Astrocyte (in vitro differentiated cells and primary cell): ENCODE data around the gene AFG1L. TPM values are rescaled to one million over a fixed set of nuclear protein-coding genes. Genes with fewer than 3 reads are reported as not detected.

Source experiments
- DNase-seq: peaks from one replicate; pipeline ENCODE4 v3.0.0-alpha.2; 2010; ENCODE audit warnings: low read depth
- FAIRE-seq: peaks from 2 replicates; lab custom pipeline; 2011; peaks lifted over from hg19 to GRCh38; lab: Jason Lieb, UNC
- H2AFZ ChIP-seq: 2 replicates; pipeline ENCODE4 v1.6.0; 2012; ENCODE audit warnings: low read depth, low read length, inconsistent platforms
- H3K27ac ChIP-seq: 2 replicates; pipeline ENCODE4 v1.5.1; 2011; ENCODE audit warnings: low read depth, low read length, inconsistent platforms
- H3K27me3 ChIP-seq: 2 replicates; pipeline ENCODE4 v1.6.0; 2011; ENCODE audit warnings: low read length, inconsistent platforms; ENCODE audit not compliant: insufficient read depth
- H3K36me3 ChIP-seq: 2 replicates; pipeline ENCODE4 v1.5.1; 2011; ENCODE audit warnings: low read length, inconsistent platforms; ENCODE audit not compliant: insufficient read depth
- H3K4me1 ChIP-seq: 2 replicates; pipeline ENCODE4 v1.5.1; 2011; ENCODE audit warnings: low read length, inconsistent platforms; ENCODE audit not compliant: insufficient read depth
- H3K4me2 ChIP-seq: 2 replicates; pipeline ENCODE4 v1.6.0; 2012; ENCODE audit warnings: low read length, inconsistent platforms
- H3K4me3 ChIP-seq: 2 replicates; pipeline ENCODE4 v1.5.1; 2011; ENCODE audit warnings: low read depth, mild to moderate bottlenecking, low read length, inconsistent platforms; ENCODE audit not compliant: insufficient read depth
- H3K79me2 ChIP-seq: 2 replicates; pipeline ENCODE4 v1.6.0; 2012; ENCODE audit warnings: mild to moderate bottlenecking, low read length, inconsistent platforms; ENCODE audit not compliant: insufficient read depth
- H3K9ac ChIP-seq: 2 replicates; pipeline ENCODE4 v1.6.0; 2012; ENCODE audit warnings: mild to moderate bottlenecking, low read length, inconsistent platforms
- H3K9me3 ChIP-seq: 2 replicates; pipeline ENCODE4 v1.5.1; 2012; ENCODE audit warnings: low read depth, mild to moderate bottlenecking, low read length, inconsistent platforms; ENCODE audit not compliant: insufficient read depth
- H4K20me1 ChIP-seq: 2 replicates; pipeline ENCODE4 v1.6.0; 2012; ENCODE audit warnings: low read length, inconsistent platforms; ENCODE audit not compliant: insufficient read depth
- H3K27ac Mint-ChIP-seq: one replicate; pipeline ENCODE4 v1.8.0; 2021; ENCODE audit warnings: mild to moderate bottlenecking, mixed read lengths; ENCODE audit not compliant: unreplicated experiment
- H3K27me3 Mint-ChIP-seq: one replicate; pipeline ENCODE4 v1.8.0; 2021; ENCODE audit warnings: low read depth, mixed read lengths; ENCODE audit not compliant: unreplicated experiment
- H3K36me3 Mint-ChIP-seq: one replicate; pipeline ENCODE4 v1.8.0; 2021; ENCODE audit warnings: low read depth, mixed read lengths; ENCODE audit not compliant: unreplicated experiment
- H3K4me1 Mint-ChIP-seq: one replicate; pipeline ENCODE4 v1.8.0; 2021; ENCODE audit warnings: low read depth, mixed read lengths; ENCODE audit not compliant: unreplicated experiment
- H3K4me3 Mint-ChIP-seq: one replicate; pipeline ENCODE4 v1.8.0; 2021; ENCODE audit warnings: mild to moderate bottlenecking, moderate library complexity, mixed read lengths; ENCODE audit not compliant: unreplicated experiment
- H3K9me3 Mint-ChIP-seq: one replicate; pipeline ENCODE4 v1.8.0; 2021; ENCODE audit warnings: mild to moderate bottlenecking, mixed read lengths; ENCODE audit not compliant: unreplicated experiment
- CTCF ChIP-seq: IDR thresholded peaks from 2 replicates; pipeline ENCODE4 v1.5.1; 2011; ENCODE audit warnings: low read depth, mild to moderate bottlenecking, inconsistent platforms, low read length, moderate library complexity; ENCODE audit not compliant: insufficient read depth
- EZH2 ChIP-seq: IDR thresholded peaks from 2 replicates; pipeline ENCODE4 v1.6.1; 2012; ENCODE audit warnings: mild to moderate bottlenecking, low read length, inconsistent platforms; ENCODE audit not compliant: insufficient read depth
- total RNA-seq: library from RNA; stranded (reverse); gene quantifications from 2 replicates; pipeline ENCODE4 v1.2.1, GENCODE V29; 2021

AFG1L gene
- total RNA-seq, 1 donor from 2014 or later: 7.9 TPM

- DNase-seq (no peak), FAIRE-seq (no peak)
- no peak overlapping the region for H3K4me2 ChIP-seq
- no peaks in the 10 kb centered on the region for H3K36me3 ChIP-seq
- Mint-ChIP-seq H3K27me3 (peaks cover 34% of the 10 kb centered on the region), H3K9me3 (no peaks in the 10 kb centered on the region), H3K27ac (no peak overlapping the region), H3K4me3 (no peak overlapping the region), H3K4me1 (peaks cover 3% of the 10 kb centered on the region), H3K36me3 (no peaks in the 10 kb centered on the region)
- no peaks in the 10 kb centered on the region for H4K20me1 ChIP-seq
- H2AFZ ChIP-seq: no peak overlapping the region
- H3K4me1 ChIP-seq: no peaks in the 10 kb centered on the region
- no peak for TF ChIP-seq CTCF
- no peak for TF ChIP-seq EZH2
- no peaks in the 10 kb centered on the region for H3K9me3 ChIP-seq
- H3K4me3 ChIP-seq: no peak overlapping the region
- H3K27ac ChIP-seq: no peak overlapping the region
- H3K9ac ChIP-seq: no peak overlapping the region
- no peaks in the 10 kb centered on the region for H3K79me2 ChIP-seq
- peaks cover 11% of the 10 kb centered on the region for H3K27me3 ChIP-seq
Measured at GRCh38 chr6:108549741-108550140, 254.9 kb downstream of the AFG1L start.

GRCh38 chr6:108550256-108550655, 255.4 kb downstream of the AFG1L start:
- Histone ChIP-seq H3K9ac (no peak overlapping the region), H3K9me3 (no peaks in the 10 kb centered on the region), H4K20me1 (no peaks in the 10 kb centered on the region), H3K4me3 (no peak overlapping the region), H2AFZ (no peak overlapping the region), H3K27ac (no peak overlapping the region), H3K4me2 (no peak overlapping the region), H3K79me2 (no peaks in the 10 kb centered on the region), H3K4me1 (no peaks in the 10 kb centered on the region), H3K36me3 (no peaks in the 10 kb centered on the region), H3K27me3 (peaks cover 11% of the 10 kb centered on the region)
- H3K27ac Mint-ChIP-seq: no peak overlapping the region
- H3K27me3 Mint-ChIP-seq: peaks cover 37% of the 10 kb centered on the region
- no peak for TF ChIP-seq EZH2
- no peak for TF ChIP-seq CTCF
- H3K36me3 Mint-ChIP-seq: no peaks in the 10 kb centered on the region
- peaks cover 4% of the 10 kb centered on the region for H3K4me1 Mint-ChIP-seq
- no peak for DNase-seq
- no peaks in the 10 kb centered on the region for H3K9me3 Mint-ChIP-seq
- no peak for FAIRE-seq
- no peak overlapping the region for H3K4me3 Mint-ChIP-seq

GRCh38 chr6:108555399-108556052, 260.7 kb downstream of the AFG1L start:
- H3K36me3 Mint-ChIP-seq: no peaks in the 10 kb centered on the region
- peaks cover 3% of the 10 kb centered on the region for H3K4me1 Mint-ChIP-seq
- no peak for TF ChIP-seq CTCF
- TF ChIP-seq EZH2: no peak
- H3K9ac ChIP-seq: no peak overlapping the region
- no peaks in the 10 kb centered on the region for H3K9me3 ChIP-seq
- H3K4me1 ChIP-seq: peaks cover 7% of the 10 kb centered on the region
- H3K27me3 Mint-ChIP-seq: peaks cover 44% of the 10 kb centered on the region
- H3K36me3 ChIP-seq: no peaks in the 10 kb centered on the region
- FAIRE-seq (no peak), DNase-seq (no peak)
- no peak overlapping the region for H3K4me3 Mint-ChIP-seq
- H3K79me2 ChIP-seq: no peaks in the 10 kb centered on the region
- no peak overlapping the region for H3K27ac Mint-ChIP-seq
- no peak overlapping the region for H2AFZ ChIP-seq
- H3K4me2 ChIP-seq: no peak overlapping the region
- no peak overlapping the region for H3K4me3 ChIP-seq
- H3K9me3 Mint-ChIP-seq: no peaks in the 10 kb centered on the region
- H3K27ac ChIP-seq: no peak overlapping the region
- peaks cover 14% of the 10 kb centered on the region for H3K27me3 ChIP-seq
- no peaks in the 10 kb centered on the region for H4K20me1 ChIP-seq
